PC-3 (cell line): ENCODE data around the gene U2AF1L4. TPM values are rescaled to one million over a fixed set of nuclear protein-coding genes. Genes with fewer than 3 reads are reported as not detected.
A peak's percentile ranks its signal among the peaks of the same experiment; 100 is the strongest.

Experiments
- ATAC-seq: fragments of 200-7000 bp; cut with Tn5 transposase; 2 replicates; pipeline ENCODE4 v1.9.1; 2020; ENCODE audit warnings: mild to moderate bottlenecking, moderate library complexity
- BruUV-seq: library from RNA; stranded (reverse); fragments of 400-500 nt; replicated peaks from 2 replicates; lab custom pipeline; 2021; lab: Mats Ljungman, UMichigan
- CTCF ChIA-PET: fragments of 300-600 bp; sonication (Branson Sonifier 250); formaldehyde crosslinking; loops from one replicate; lab custom pipeline; 2022; ENCODE audit warnings: antibody characterized with exemption; lab: Charles Lee
- POLR2A ChIA-PET: fragments of 300-600 bp; sonication (Branson Sonifier 250); formaldehyde crosslinking; loops from one replicate; lab custom pipeline; 2022; ENCODE audit warnings: antibody characterized with exemption; ENCODE audit not compliant: unreplicated experiment; lab: Charles Lee
- DNase-seq: peaks from one replicate; pipeline ENCODE4 v3.0.0-alpha.2; 2015
- H2AFZ ChIP-seq: fragments of 300-600 bp; sonication (generic); 2 replicates; pipeline ENCODE4 v1.6.0; 2016; ENCODE audit warnings: antibody characterized with exemption, low read length
- H3F3A ChIP-seq: fragments of 300-600 bp; sonication (generic); one replicate; pipeline ENCODE4 v1.6.0; 2017; ENCODE audit warnings: antibody characterized with exemption, low read length, control low read depth, mild to moderate bottlenecking; ENCODE audit not compliant: unreplicated experiment
- H3K27ac ChIP-seq: fragments of 300-600 bp; sonication (generic); 2 replicates; pipeline ENCODE4 v1.5.1; 2016; ENCODE audit warnings: mild to moderate bottlenecking, low read length
- H3K27me3 ChIP-seq: fragments of 300-600 bp; sonication (generic); 2 replicates; pipeline ENCODE4 v1.6.1; 2016; ENCODE audit warnings: low read length, mixed read lengths
- H3K36me3 ChIP-seq: fragments of 300-600 bp; sonication (generic); 2 replicates; pipeline ENCODE4 v1.6.1; 2016; ENCODE audit warnings: low read depth, mixed run types, low read length, mixed read lengths
- H3K4me1 ChIP-seq: fragments of 300-600 bp; sonication (generic); 2 replicates; pipeline ENCODE4 v1.5.1; 2016; ENCODE audit warnings: low read length; ENCODE audit not compliant: insufficient read depth
- H3K4me2 ChIP-seq: fragments of 300-600 bp; sonication (generic); 2 replicates; pipeline ENCODE4 v1.6.0; 2016; ENCODE audit warnings: low read length
- H3K4me3 ChIP-seq: fragments of 300-600 bp; sonication (generic); 2 replicates; pipeline ENCODE4 v1.5.1; 2016; ENCODE audit warnings: mild to moderate bottlenecking, low read length, mixed read lengths
- H3K79me2 ChIP-seq: fragments of 300-600 bp; sonication (generic); 2 replicates; pipeline ENCODE4 v1.6.1; 2017; ENCODE audit warnings: low read length, mixed read lengths
- H3K9ac ChIP-seq: fragments of 300-600 bp; sonication (generic); 2 replicates; pipeline ENCODE4 v1.6.0; 2016; ENCODE audit warnings: mild to moderate bottlenecking, low read length
- H3K9me2 ChIP-seq: fragments of 300-600 bp; sonication (generic); replicated peaks from 2 replicates; pipeline ENCODE4 v1.6.1; 2016; ENCODE audit warnings: mixed run types, low read length, mixed read lengths
- H3K9me3 ChIP-seq: fragments of 300-600 bp; sonication (generic); 2 replicates; pipeline ENCODE4 v1.6.1; 2016; ENCODE audit warnings: low read length, mixed read lengths
- H4K20me1 ChIP-seq: fragments of 300-600 bp; sonication (generic); 2 replicates; pipeline ENCODE4 v1.6.1; 2016; ENCODE audit warnings: low read length, mixed read lengths
- CTCF ChIP-seq: fragments of 300-600 bp; sonication (generic); conservative IDR thresholded peaks from 2 replicates; pipeline ENCODE4 v1.5.1; 2017; ENCODE audit warnings: antibody characterized with exemption, low read depth, mild to moderate bottlenecking, low read length
- EZH2 ChIP-seq: fragments of 300-600 bp; sonication (generic); IDR thresholded peaks from one replicate; pipeline ENCODE4 v1.6.1; 2017; ENCODE audit warnings: antibody characterized with exemption, mild to moderate bottlenecking, low read length; ENCODE audit not compliant: unreplicated experiment
- EZH2phosphoT487 ChIP-seq: fragments of 300-600 bp; sonication (generic); IDR thresholded peaks from 2 replicates; pipeline ENCODE4 v1.6.1; 2018; ENCODE audit warnings: mild to moderate bottlenecking, antibody characterized with exemption, low read length, borderline replicate concordance
- intact Hi-C: fragments of 100-400 bp; cut with micrococcal nuclease; formaldehyde crosslinking; loops from 2 replicates; pipeline ENCODE4 v1.9.0; 2023
- total RNA-seq: library from RNA; depleted of rRNA; stranded (reverse); fragments of >200 nt; gene quantifications from 2 replicates; pipeline ENCODE4 v1.2.3, GENCODE V29; 2014

Gene U2AF1L4
- total RNA-seq, 1 experiment from 2014 or later, result 7.8 TPM

GRCh38 chr19:35744430-35745327, 539 bp downstream of the U2AF1L4 start:
- ATAC-seq, result peak; percentile 56

GRCh38 chr19:35743640-35744429, 1.4 kb downstream of the U2AF1L4 start:
- no peak overlapping the region for H2AFZ ChIP-seq

More at GRCh38 chr19:35744430-35745327, 539 bp downstream of the U2AF1L4 start:
- Histone ChIP-seq H3K9me3 (no peaks in the 10 kb centered on the region), H3K27me3 (no peaks in the 10 kb centered on the region), H2AFZ (peak overlapping the region; percentile 88), H3F3A (no peaks in the 10 kb centered on the region), H4K20me1 (no peaks in the 10 kb centered on the region), H3K27ac (peak overlapping the region; percentile 92), H3K36me3 (no peaks in the 10 kb centered on the region), H3K4me3 (peak overlapping the region; percentile 90), H3K4me2 (peak overlapping the region; percentile 88), H3K9me2 (no peaks in the 10 kb centered on the region), H3K4me1 (peaks cover 23% of the 10 kb centered on the region), H3K79me2 (peaks cover 23% of the 10 kb centered on the region), H3K9ac (peak overlapping the region; percentile 96)
- intact Hi-C loops, result loop anchor here (2.0 kb wide), 1 partner anchor 28 kb away; no protein-coding TSS in a partner anchor
- ChIA-PET CTCF (no interaction called here), POLR2A (interaction anchor here (0.7 kb wide), 1 partner anchor 32 kb away, joined by 7 read pairs; no protein-coding TSS in a partner anchor)
- TSS peak; percentile 70 for BruUV-seq
- peak; percentile 90 for DNase-seq
- TF ChIP-seq CTCF (peak; percentile 39; the same call in 1 of the 2 replicates), EZH2phosphoT487 (no peak)

More at GRCh38 chr19:35743640-35744429, 1.4 kb downstream of the U2AF1L4 start:
- no peak overlapping the region for H3K9ac ChIP-seq
- peak overlapping the region; percentile 90; the same call in 1 of the 2 replicates for H3K4me3 ChIP-seq
- intact Hi-C loops, result loop anchor here (2.0 kb wide), 1 partner anchor 27 kb away; no protein-coding TSS in a partner anchor
- ATAC-seq, result no peak
- BruUV-seq, result no TSS peak
- H3K27me3 ChIP-seq, result no peaks in the 10 kb centered on the region
- H3F3A ChIP-seq, result no peaks in the 10 kb centered on the region
- no peak overlapping the region for H3K27ac ChIP-seq
- peak overlapping the region; percentile 88 for H3K4me2 ChIP-seq
- H3K4me1 ChIP-seq, result peaks cover 22% of the 10 kb centered on the region
- H3K9me3 ChIP-seq, result no peaks in the 10 kb centered on the region
- TF ChIP-seq CTCF (no peak), EZH2 (no peak)
- DNase-seq, result no peak
- H3K36me3 ChIP-seq, result no peaks in the 10 kb centered on the region
- CTCF ChIA-PET, result no interaction called here
- POLR2A ChIA-PET, result no interaction called here
- no peaks in the 10 kb centered on the region for H4K20me1 ChIP-seq
- peaks cover 18% of the 10 kb centered on the region for H3K79me2 ChIP-seq
- no peaks in the 10 kb centered on the region for H3K9me2 ChIP-seq
